ENCODE data around the gene RAB40B.

- TF ChIP-seq, protein P1, sequence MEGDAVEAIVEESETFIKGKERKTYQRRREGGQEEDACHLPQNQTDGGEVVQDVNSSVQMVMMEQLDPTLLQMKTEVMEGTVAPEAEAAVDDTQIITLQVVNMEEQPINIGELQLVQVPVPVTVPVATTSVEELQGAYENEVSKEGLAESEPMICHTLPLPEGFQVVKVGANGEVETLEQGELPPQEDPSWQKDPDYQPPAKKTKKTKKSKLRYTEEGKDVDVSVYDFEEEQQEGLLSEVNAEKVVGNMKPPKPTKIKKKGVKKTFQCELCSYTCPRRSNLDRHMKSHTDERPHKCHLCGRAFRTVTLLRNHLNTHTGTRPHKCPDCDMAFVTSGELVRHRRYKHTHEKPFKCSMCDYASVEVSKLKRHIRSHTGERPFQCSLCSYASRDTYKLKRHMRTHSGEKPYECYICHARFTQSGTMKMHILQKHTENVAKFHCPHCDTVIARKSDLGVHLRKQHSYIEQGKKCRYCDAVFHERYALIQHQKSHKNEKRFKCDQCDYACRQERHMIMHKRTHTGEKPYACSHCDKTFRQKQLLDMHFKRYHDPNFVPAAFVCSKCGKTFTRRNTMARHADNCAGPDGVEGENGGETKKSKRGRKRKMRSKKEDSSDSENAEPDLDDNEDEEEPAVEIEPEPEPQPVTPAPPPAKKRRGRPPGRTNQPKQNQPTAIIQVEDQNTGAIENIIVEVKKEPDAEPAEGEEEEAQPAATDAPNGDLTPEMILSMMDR (optimal IDR thresholded peaks at IDR 0.05 in 1 of 3, IDR thresholded peaks at IDR 0.05 in 1 of 3, conservative IDR thresholded peaks at IDR 0.05 in 1 of 3; ENCODE audit: extremely low read depth in 1 of 3, insufficient read depth in 2 of 3, low read length in 3 of 3) = no peak
- no peak for TF ChIP-seq EZH2 (IDR thresholded peaks at IDR 0.05; ENCODE audit: low read length)
Measured at GRCh38 chr17:82666931-82667667, 31.4 kb downstream of the RAB40B start.
